OCI-LY3 (cell line): ENCODE measurements around the gene GLIS1.

Experiments
- H2AFZ ChIP-seq: fragments of 200-600, 300-600 bp; shearing (Covaris generic); 2 replicates; pipeline ENCODE4 v1.6.0; 2014; ENCODE audit warnings: antibody characterized with exemption, low read depth, low read length
- H3K27ac ChIP-seq: fragments of 200-600, 300-600 bp; sonication (generic); 2 replicates; pipeline ENCODE4 v1.5.1; 2014; ENCODE audit warnings: mild to moderate bottlenecking, low read length, moderate library complexity, mixed read lengths
- H3K27me3 ChIP-seq: fragments of 200-600, 300-600 bp; sonication (generic); 2 replicates; pipeline ENCODE4 v1.6.1; 2014; ENCODE audit warnings: low read depth, low read length, mixed read lengths
- H3K36me3 ChIP-seq: fragments of 200-600, 300-600 bp; sonication (generic); replicated peaks from 2 replicates; pipeline ENCODE3; 2014; ENCODE audit warnings: low read depth, low read length, mixed read lengths
- H3K4me1 ChIP-seq: fragments of 300-600, 200-600 bp; sonication (generic); 2 replicates; pipeline ENCODE4 v1.6.1; 2014; ENCODE audit warnings: low read length, mixed read lengths
- H3K4me2 ChIP-seq: fragments of 200-600, 300-600 bp; sonication (generic); 2 replicates; pipeline ENCODE4 v1.6.1; 2014; ENCODE audit warnings: low read length, mixed read lengths
- H3K4me3 ChIP-seq: fragments of 300-600, 200-600 bp; sonication (generic); 2 replicates; pipeline ENCODE4 v1.5.1; 2014; ENCODE audit warnings: antibody characterized with exemption, mild to moderate bottlenecking, low read length, moderate library complexity
- H3K79me2 ChIP-seq: fragments of 300-600, 200-600 bp; shearing (Covaris generic); 2 replicates; pipeline ENCODE4 v1.6.1; 2014; ENCODE audit warnings: mild to moderate bottlenecking, low read length, mixed read lengths
- H3K9ac ChIP-seq: fragments of 300-600, 200-600 bp; shearing (Covaris generic); 2 replicates; pipeline ENCODE4 v1.6.0; 2014; ENCODE audit warnings: mild to moderate bottlenecking, low read length, moderate library complexity
- H3K9me3 ChIP-seq: fragments of 200-600, 300-600 bp; shearing (Covaris generic); 2 replicates; pipeline ENCODE4 v1.6.1; 2014; ENCODE audit warnings: low read length, mixed read lengths; ENCODE audit not compliant: insufficient read depth
- H4K20me1 ChIP-seq: fragments of 200-600, 300-600 bp; sonication (generic); 2 replicates; pipeline ENCODE4 v1.6.1; 2016; ENCODE audit warnings: low read length, mixed read lengths; ENCODE audit not compliant: insufficient read depth
- CTCF ChIP-seq: fragments of 200-600, 300-600 bp; sonication (generic); IDR thresholded peaks from 2 replicates; pipeline ENCODE4 v1.5.1; 2014; ENCODE audit warnings: antibody characterized with exemption, low read length, low read depth
- EZH2phosphoT487 ChIP-seq: fragments of 200-600 bp; shearing (Covaris generic); IDR thresholded peaks from 2 replicates; pipeline ENCODE4 v1.6.1; 2018; ENCODE audit warnings: antibody characterized with exemption, mixed run types, low read depth

The GLIS1 gene

GRCh38 chr1:53462193-53462592 lies 276.8 kb downstream of the GLIS1 start:
- no peak overlapping the region for H3K4me3 ChIP-seq
- no peaks in the 10 kb centered on the region for H3K4me1 ChIP-seq
- H3K27me3 ChIP-seq: no peaks in the 10 kb centered on the region
- TF ChIP-seq CTCF: no peak
- no peak for TF ChIP-seq EZH2phosphoT487
- H3K79me2 ChIP-seq: no peaks in the 10 kb centered on the region
- no peaks in the 10 kb centered on the region for H3K9me3 ChIP-seq
- no peak overlapping the region for H3K27ac ChIP-seq
- H3K36me3 ChIP-seq: no peaks in the 10 kb centered on the region
- H3K9ac ChIP-seq: no peak overlapping the region
- H3K4me2 ChIP-seq: no peak overlapping the region
- no peaks in the 10 kb centered on the region for H4K20me1 ChIP-seq
- no peak overlapping the region for H2AFZ ChIP-seq

- Histone ChIP-seq H3K9me3 (no peaks in the 10 kb centered on the region), H3K79me2 (no peaks in the 10 kb centered on the region), H4K20me1 (no peaks in the 10 kb centered on the region), H3K4me2 (no peak overlapping the region), H3K36me3 (no peaks in the 10 kb centered on the region), H2AFZ (no peak overlapping the region), H3K4me1 (no peaks in the 10 kb centered on the region), H3K9ac (no peak overlapping the region), H3K27me3 (no peaks in the 10 kb centered on the region), H3K4me3 (no peak overlapping the region), H3K27ac (no peak overlapping the region)
- no peak for TF ChIP-seq CTCF
- no peak for TF ChIP-seq EZH2phosphoT487
Observed at GRCh38 chr1:53461323-53462044, 277.5 kb downstream of the GLIS1 start.

- H4K20me1 ChIP-seq: no peaks in the 10 kb centered on the region
- H3K9ac ChIP-seq: no peak overlapping the region
- H3K27me3 ChIP-seq: no peaks in the 10 kb centered on the region
Observed at GRCh38 chr1:53460666-53461322, 278.2 kb downstream of the GLIS1 start.

More at GRCh38 chr1:53460666-53461322, 278.2 kb downstream of the GLIS1 start:
- Histone ChIP-seq H3K36me3 (no peaks in the 10 kb centered on the region), H3K4me2 (no peak overlapping the region), H3K4me1 (no peaks in the 10 kb centered on the region), H3K4me3 (no peak overlapping the region), H3K27ac (no peak overlapping the region), H3K79me2 (no peaks in the 10 kb centered on the region), H3K9me3 (no peaks in the 10 kb centered on the region), H2AFZ (no peak overlapping the region)
- TF ChIP-seq EZH2phosphoT487 (no peak), CTCF (no peak)
